Activated T-cell treated with anti-CD3 and anti-CD28 coated beads for 48 hours (primary cell): ENCODE measurements around the gene CDK5RAP1.
"Not testable (repeated sequence)": the region's sequence is repeated elsewhere in the genome, so short reads cannot be mapped to it uniquely, and the experiment has no call there.

Experiments
- DNase-seq: peaks from one replicate; pipeline ENCODE4 v3.0.0-alpha.2; 2020; ENCODE audit warnings: low read depth

CDK5RAP1 gene

DNA sequence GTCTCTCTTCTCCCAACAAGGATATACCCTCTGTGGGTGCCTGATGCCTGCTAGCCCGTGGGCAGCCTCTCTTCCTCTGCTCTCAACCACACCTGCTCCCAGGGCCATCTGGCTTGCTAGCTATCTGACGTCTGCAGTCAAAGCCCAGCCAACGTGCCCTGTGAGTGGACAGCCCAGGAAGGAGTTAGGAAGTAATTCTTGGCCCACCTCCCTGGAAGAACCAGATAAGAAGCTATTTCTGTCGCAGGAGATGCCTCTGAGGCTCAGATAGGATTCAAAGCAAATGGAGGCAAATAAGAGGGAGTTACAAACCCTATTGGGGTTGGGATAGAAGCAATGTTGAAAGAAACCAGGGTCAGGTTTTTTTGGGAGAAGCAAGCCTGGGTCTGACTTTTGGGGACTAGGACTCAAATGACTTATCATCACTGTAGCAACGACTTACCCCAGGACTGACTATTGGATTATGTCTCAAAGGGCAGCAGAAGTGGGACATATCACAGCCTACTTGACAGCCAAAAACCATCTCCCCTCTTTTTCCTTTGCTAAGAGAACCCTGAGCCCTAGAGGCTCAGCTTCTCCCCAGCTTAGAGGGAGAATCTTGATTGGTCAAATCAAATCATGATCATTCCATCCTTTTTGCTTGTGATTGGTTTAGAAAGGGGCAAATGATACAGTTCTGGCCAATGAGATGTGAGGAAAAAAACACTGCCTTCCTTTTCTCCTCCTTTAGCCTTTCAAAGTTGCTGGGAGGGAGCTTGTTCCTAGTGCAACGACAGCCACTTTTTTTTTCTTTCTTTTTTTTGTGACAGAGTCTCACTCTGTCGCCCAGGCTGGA is 18.0 kb upstream of the CDK5RAP1 start:
- no peak for DNase-seq

DNA sequence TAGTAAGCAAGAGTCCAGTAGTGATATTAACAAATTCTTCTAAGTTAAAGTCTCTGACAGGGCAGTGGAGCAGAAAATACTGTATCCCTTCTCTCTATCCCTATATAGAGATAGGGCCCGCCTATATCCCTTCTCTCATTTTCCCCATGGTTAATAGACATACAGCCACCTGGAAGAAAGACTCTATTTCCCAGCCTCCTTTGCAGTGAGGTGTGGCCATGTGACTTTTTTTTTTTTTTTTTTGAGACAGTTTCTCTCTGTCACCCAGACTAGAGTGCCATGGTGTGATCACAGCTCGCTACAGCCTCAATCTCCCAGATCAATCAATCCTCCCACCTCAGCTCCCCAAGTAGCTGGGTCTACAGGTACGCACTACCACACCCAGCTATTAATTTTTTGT is 16.7 kb upstream of the CDK5RAP1 start:
- DNase-seq, result no peak

DNA sequence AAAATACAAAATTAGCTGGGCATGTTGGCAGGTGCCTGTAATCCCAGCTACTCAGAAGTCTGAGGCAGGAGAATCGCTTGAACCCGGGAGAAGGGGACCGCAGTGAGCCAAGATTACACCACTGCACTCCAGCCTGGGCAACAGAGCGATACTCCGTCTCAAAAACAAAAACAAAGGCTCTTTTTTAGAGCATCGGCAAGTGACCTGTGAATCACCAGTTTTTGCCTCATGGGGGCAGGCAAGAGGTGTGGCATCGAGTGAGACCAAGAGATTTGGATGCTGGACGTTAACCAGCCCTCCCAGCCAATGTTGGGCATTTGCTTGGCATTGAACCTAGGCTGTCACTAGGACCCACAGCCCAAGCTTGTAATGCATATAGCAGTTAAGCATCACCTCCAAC is 14.6 kb upstream of the CDK5RAP1 start:
- DNase-seq, result no peak

DNA sequence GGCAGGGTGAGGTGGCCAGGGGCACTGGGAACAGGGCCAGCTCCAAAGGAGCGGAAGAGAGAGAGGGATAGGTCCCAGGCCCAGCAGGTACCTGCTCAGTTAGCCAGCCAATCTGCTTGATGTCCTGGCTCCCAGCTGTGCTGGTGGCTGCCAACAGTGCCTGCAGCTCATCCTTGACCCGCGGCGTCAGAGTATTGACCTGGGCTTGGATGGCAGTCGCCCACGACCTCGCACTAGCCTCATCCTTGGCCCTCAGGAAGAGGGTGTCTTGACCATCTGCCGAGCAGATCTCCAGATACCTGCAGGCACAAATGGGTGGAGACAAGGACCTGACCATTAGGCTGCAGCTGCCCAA is 11.1 kb upstream of the CDK5RAP1 start:
- DNase-seq, result no peak

DNA sequence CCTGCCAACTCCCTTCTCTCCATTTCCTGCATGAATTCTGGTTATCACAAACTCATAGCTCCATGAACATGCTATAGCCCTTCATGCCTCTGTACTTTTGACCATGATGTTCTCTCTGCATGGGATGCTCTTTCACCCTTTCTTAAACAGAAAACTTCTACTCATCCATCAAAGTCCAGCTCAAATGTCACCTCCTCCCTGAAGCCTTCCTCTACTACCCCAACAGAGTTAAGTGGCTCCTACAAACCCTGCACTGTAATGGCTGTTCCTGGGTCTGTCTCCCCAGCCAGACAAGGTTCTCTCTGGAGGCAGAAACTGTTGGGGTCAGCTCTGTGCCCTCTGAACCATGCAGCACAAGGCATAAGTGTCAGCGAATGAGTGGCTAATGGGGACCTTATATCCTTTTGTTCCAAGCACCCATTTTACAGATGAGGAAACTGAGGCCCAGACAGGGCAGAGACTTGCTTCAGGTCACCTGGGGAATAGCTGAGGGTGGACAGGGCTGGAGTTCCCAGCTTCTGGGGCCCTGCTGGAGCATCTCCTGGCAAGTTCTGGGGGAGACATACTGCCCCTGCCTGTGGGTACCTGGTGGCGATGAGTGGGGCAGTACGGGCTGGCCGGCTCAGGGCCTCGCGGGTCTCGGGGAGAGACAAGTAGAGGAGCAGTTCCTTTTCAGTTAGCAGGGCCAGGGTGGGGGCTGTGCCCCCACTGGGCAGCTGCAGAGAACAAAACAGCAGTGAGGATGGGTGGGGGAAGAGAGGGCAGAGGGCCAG is 10.6 kb upstream of the CDK5RAP1 start:
- DNase-seq, result no peak

DNA sequence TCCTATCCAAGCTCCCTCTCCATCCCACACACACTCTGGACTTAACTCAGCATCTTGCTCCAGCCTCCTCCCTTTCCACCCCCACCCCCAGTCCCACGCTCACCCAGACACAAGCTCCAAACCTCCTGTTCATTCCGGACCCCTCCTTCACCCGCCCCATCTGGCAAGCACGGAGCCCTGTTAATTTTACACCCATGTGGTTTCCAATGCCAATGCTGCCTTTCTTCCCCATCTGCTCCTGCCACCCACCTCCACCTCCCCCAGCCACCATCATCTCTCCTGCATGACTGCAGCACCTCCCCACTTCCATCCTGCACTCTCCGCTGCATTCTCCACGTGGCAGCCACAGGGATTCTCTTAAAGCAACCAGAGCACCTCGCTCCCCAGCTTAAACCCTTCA is 9.9 kb upstream of the CDK5RAP1 start:
- DNase-seq, result no peak

DNA sequence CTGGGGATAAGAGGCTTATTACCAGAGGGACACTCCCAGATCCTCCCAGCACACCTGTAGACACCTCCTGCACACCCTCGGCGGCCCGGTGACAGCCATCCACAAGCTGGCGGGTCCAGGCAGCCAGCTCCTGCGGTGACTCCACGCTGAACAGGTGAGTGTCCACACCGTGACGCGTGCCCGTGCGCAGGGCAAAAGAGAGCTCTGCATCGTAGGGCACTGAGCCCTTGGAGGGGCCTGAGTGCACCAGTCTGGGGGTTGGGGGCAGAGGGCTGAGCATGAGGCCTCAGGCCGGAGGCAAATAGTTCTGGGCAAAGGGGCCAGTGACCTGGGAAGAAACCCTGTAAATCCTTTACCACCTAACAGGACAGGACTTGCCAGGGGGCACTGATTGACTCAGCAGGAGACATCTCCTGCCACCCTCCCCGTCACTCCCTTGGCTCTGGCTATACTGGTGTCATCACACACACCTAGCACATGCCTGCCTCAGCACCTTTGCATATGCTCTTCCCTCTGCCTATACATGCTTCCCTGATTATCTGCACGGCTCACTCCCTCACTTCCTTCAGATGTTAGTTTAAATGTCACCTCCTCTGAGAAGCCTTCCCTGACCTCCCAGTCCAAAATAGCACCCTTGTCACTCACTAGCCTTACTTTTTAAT is 8.9 kb upstream of the CDK5RAP1 start:
- no peak for DNase-seq

DNA sequence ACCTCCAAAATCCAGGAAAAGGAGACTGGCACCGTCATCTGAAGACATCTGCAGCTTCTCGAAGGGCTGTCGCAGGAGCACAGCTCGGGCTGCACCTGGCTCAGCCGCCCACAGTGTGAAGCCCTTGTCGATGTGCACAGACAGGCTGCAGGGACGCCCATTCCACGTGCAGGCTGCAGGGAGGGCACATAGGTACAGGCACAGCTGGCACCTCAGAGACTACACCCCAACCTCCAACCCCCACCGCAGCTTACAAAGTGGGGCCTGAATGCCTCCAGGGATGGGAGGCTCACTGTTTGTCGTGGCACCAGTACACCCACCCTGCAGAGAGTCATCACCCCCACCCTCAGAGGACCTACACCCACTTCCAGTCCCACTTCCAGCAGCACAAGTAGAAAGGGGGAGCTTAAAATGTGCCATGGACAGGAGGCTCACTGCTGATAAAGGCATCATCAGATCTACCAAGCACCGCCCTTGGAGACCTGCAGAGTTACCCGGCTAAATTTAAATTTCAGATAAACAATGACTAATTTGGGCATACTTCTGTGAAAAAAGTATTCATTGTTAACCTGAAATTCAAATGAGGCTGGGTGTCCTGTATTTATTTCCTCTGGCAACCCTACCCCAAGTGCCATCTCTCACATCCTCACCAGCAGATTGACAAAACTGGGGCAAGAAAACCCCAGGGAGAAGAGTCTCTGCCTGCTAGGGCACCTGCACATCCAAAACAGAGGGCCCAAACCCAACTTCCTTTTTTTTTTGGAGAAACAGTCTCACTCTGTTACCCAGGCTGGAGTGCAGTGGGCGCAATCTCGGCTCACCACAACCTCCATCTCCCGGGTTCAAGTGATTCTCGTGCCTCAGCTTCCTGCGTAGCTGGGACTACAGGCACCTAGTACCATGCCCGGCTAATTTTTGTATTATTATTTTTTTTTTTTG is 7.7 kb upstream of the CDK5RAP1 start:
- no peak for DNase-seq

DNA sequence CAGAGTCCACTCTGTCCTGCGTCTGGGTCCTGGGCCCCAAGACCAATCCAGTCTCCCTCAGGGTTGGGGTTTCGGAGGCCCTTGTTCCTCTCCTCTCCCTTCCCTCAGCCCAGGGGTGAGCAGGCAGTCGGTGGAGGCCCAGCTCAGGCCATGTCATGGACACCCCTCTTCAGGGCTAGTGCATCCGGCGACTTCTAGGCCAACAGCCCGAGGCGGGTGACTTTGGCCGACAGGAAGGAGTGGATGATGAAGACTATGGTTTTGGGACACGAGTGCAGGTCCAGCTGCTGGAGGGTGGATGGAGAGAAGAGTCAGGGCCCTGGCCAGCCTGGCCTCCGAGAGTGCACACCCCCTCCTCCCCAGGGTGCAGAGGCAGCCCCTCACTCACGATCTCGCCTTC is 7.0 kb upstream of the CDK5RAP1 start:
- no peak for DNase-seq

DNA sequence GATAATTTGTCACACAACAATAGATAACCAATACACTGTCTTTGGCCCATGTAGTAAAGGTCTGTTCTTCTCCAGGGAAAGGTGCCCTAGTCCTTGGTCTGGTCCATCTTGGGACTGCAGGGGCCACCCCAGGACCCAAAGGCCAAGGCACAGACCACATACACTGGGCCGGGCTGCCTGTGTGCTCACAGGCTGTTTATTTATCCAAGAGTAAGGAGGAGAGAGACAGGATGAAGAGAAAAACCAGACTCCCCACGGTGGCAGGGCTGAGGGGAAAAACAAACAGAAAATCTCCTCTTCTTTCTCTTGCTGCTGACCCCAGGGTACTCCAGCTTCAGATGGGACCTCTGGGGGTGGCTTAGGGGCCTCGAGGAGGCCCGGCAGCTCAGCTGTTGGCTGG is 6.5 kb upstream of the CDK5RAP1 start:
- DNase-seq, result no peak

DNA sequence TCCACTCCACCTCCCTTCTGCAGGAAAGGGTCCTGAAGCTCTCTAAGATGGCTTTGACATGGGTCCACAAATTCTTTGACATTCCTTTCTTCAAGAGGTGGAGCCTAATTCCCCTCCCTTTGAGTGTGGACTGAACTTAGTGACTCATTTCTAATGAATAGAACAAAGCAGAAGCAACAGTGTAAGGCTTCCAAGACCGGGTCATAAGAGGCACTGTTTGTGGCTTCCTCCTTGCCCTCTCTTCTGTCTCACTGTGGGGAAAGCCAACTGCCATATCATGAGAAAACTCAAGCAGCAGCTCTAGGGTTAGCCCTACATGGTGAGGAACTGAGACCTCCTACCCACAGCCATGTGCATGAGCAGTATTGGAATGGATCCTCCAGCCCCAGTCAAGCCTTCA is 5.9 kb upstream of the CDK5RAP1 start:
- no peak for DNase-seq

DNA sequence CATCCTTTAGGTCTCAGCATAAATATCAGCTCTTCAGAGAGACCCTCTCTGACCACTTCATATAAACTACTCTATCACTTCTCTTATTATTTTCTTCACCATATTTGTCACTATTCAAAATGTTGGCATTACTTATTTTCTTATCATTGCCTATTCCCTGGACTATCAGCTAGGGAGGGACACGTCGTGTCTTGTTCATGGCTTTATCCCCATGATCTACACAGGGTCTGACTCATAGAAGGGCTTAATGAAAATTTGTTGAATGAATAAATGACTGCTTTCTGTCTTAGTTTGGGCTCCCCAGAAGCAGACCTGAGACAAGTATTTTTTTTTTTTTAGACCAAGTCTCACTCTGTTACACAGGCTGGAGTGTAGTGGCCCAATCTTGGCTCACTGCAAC is 3.0 kb upstream of the CDK5RAP1 start:
- DNase-seq, result no peak

DNA sequence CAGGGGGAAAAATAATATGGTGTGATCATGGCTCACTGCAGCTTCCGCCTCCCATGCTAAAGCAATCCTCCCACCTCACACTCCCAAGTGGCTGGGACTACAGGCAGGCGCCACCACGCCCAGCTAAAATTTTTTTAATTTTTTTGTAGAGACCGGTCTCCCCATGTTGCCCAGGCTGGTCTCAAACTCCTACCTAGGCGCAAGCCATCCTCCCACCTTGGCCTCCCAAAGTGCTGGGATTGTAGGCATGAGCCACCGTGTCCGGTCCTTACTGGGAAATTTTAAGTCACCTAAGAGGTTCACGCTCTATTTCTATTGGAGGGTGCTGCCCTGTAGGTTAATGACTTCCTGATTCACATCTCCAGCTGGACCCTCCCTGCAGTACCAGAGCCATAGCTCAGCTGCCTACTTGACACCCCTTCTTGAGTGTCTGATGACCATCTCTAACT is 626 bp upstream of the CDK5RAP1 start:
- DNase-seq, result no peak

DNA sequence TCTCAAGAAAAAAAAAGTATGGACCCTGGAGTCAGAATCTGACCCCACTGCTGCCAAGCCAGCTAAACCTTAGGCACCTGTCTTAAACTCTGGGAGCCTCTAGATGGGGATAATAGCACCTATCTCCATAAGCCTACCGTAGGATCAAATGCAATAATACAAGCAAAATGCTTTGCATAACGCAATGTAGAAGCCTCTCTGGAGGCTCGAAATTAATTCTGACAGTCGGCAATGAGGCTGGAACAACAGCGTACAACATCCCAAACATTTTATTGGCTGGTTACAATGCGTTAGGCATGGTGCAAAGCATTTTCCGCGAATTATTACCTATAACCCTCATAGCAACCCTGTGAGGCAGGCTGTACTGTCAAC is 521 bp downstream of the CDK5RAP1 start:
- no peak for DNase-seq

DNA sequence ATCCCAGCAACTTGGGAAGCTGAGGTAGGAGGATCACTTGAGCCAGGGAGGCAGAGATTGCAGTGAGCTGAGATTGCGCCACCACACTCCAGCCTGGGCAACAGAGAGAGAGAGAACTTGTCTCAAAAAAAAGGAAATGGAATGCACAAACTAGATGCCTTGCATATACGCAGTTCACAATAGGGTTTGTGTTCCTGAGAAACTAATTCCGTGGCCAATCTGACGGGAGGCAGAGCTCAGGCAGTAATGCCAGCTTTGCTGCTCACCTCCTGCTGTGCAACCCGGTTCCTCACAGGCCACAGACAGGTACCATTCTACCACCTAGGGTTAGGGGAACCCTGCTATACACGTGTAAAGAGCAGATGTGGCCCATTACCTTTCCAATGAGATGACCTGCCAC is 1.4 kb downstream of the CDK5RAP1 start:
- DNase-seq, result no peak

DNA sequence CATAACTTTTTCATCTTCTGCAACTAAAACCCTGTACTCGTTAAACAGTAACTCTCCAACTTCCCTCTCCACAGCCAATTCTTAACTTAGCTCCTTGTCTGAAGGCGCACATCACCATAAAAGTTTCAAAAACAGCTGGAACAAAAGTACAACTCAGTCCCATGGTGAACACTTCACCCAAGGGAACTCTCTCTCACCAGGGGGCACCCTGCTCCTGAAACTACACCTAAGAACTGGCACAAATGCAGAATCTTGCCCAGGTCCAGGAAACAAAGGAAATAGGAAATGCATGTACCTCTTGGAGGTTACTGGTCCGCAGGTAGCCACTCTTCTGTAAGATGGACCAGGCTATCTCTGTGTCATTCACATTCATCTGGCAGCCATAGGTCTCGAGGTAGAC is 6.6 kb downstream of the CDK5RAP1 start:
- no peak for DNase-seq

DNA sequence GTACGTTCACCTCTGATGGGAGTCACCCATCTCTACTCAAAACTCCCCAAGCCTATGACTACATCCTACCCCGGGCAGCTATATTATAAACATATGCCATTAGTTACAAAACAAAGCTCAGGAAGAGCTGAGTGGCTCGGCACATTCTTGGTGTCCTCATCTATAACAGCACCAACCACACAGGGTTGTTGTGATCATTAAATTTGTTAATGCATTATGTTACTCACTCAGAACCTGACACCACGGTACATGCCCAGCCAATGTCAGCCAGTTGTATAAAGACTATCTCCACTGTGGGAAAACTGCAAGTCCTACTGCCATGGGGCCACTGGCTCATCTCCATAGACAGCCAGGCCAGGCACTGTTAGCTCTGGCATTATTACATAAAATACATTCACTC is 7.7 kb downstream of the CDK5RAP1 start:
- DNase-seq, result no peak

DNA sequence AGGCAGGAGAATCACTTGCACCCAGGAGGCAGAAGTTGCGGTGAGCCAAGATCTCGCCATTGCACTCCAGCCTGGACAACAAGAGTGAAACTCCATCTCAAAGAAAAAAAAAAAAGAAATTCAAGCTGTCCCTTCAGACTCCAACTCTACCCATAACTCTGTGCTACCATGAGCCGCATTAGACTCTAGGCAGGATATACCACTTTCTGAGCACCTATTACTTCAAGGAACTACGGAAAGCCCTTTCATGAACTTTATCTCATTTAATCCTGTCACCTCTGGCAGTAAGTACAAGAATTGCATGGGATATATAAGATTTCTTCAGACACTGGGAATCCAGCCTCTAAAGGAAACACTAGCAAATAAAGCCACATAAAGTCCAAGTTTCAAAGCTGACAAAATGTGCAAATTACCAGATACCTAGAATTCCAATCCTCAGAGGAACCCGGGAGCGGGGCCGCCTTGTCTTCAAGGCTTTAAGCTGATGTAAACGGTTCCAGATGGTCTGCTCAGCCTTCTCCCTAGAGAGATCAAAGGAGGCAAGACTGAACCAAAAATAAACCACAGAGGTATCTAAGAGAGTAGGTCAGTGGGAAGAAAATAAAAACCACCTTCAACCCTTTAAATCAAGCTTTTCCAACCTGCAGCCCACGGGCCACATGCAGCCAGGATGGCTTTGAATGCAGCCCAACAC is 9.4 kb downstream of the CDK5RAP1 start:
- DNase-seq, result no peak

DNA sequence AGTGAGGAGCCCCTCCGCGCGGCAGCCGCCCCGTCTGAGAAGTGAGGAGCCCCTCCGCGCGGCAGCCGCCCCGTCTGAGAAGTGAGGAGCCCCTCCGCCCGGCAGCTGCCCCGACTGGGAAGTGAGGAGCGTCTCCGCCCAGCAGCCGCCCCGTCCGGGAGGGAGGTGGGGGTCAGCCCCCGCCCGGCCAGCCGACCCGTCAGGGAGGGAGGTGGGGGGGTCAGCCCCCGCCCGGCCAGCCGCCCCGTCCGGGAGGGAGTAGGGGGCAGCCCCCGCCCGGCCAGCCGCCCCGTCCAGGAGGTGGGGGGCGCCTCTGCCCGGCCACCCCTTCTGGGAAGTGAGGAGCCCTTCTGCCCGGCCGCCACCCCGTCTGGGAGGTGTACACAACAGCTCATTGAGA is 12.0 kb downstream of the CDK5RAP1 start:
- DNase-seq, result not testable (repeated sequence)

DNA sequence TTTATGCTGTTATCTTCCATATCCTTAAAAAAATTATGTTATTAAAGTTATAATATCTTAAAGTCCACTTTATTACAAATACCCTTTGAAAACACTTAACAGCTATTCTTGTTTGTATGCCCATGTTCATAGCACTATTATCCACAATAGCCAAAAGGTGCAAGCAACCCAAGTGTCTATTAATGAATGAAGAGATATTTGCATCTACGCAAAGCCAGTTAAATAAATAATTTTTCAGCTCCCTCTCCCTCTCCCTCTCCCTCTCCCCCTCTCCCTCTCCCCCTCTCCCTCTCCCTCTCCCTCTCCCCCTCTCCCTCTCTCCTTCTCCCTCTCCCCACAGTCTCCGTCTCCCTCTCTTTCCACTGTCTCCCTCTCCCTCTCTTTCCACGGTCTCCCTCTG is 13.1 kb downstream of the CDK5RAP1 start:
- DNase-seq, result no peak

DNA sequence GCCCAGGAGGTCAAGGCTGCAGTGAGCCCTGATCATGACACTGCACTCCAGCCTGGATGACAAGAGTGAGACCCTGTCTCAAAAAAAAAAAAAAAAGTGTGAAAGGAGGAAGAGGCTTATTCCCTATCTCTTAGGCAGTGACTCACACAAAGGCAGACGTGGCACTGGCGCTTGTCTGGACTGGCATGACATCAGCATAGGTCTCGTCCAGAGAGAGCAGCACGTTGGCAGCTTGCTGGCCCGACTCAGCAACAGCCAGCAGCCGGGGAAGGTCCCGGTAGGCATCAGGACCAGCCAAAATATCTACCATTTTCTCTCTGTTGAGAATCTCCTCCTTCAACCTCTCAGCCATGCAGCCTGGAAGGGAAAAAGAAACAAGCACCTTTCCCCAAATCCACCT is 14.1 kb downstream of the CDK5RAP1 start:
- DNase-seq, result no peak
